Measurements from ENCODE around the gene PARP15. TPM values are rescaled to one million over a fixed set of nuclear protein-coding genes. Genes with fewer than 3 reads are reported as not detected.
A peak's percentile ranks its signal among the peaks of the same experiment; 100 is the strongest.

Gene PARP15
- total RNA-seq, 1 donor from 2014 or later = not detected

- no peaks in the 10 kb centered on the region for H3K9me3 ChIP-seq
- no peaks in the 10 kb centered on the region for H3K36me3 ChIP-seq
- H3K4me3 ChIP-seq = no peak overlapping the region
- TF ChIP-seq, protein P1, sequence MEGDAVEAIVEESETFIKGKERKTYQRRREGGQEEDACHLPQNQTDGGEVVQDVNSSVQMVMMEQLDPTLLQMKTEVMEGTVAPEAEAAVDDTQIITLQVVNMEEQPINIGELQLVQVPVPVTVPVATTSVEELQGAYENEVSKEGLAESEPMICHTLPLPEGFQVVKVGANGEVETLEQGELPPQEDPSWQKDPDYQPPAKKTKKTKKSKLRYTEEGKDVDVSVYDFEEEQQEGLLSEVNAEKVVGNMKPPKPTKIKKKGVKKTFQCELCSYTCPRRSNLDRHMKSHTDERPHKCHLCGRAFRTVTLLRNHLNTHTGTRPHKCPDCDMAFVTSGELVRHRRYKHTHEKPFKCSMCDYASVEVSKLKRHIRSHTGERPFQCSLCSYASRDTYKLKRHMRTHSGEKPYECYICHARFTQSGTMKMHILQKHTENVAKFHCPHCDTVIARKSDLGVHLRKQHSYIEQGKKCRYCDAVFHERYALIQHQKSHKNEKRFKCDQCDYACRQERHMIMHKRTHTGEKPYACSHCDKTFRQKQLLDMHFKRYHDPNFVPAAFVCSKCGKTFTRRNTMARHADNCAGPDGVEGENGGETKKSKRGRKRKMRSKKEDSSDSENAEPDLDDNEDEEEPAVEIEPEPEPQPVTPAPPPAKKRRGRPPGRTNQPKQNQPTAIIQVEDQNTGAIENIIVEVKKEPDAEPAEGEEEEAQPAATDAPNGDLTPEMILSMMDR (IDR thresholded peaks at IDR 0.05) = no peak
- H3K4me1 ChIP-seq = peaks cover 0 to 6% of the 10 kb centered on the region in 2 donors
- intact Hi-C loops (cut with DNase I) = no loop called here
- no peaks in the 10 kb centered on the region for H3K27me3 ChIP-seq
- no peak for DNase-seq (ENCODE audit: low spot score in 2 of 2)
- no peak overlapping the region for H3K27ac ChIP-seq
Measured at GRCh38 chr3:122674339-122674738, 96.9 kb downstream of the PARP15 start.

GRCh38 chr3:122676759-122677158 lies 99.3 kb downstream of the PARP15 start:
- TF ChIP-seq, protein P1 (IDR thresholded peaks at IDR 0.05) = no peak
- no peak for DNase-seq (ENCODE audit: low spot score in 2 of 2)
- H3K36me3 ChIP-seq = no peaks in the 10 kb centered on the region
- no peaks in the 10 kb centered on the region for H3K27me3 ChIP-seq
- H3K9me3 ChIP-seq = no peaks in the 10 kb centered on the region
- H3K27ac ChIP-seq = no peak overlapping the region
- H3K4me1 ChIP-seq = peaks cover 0 to 14% of the 10 kb centered on the region in 2 donors
- no peak overlapping the region for H3K4me3 ChIP-seq
- intact Hi-C loops (cut with DNase I) = no loop called here

DNA sequence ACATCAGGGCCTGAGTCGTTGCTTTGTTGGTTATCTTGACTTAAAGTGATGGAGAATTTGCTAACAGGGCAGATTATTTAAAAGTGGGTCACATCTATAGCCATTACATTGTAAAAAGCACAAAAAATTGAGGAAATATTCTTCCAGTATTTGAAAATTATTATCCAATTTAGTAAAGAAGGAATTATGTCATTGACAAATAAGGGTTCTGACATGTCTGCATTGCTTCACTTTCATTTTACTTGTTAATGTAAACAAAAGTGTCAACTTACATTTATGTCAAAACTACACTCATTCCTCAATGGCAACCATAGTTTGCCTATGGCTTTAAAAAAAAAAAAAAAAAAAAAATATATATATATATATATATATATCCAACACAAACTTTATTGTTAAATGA lies 99.8 kb downstream of the PARP15 start:
- no peaks in the 10 kb centered on the region for H3K36me3 ChIP-seq
- no peaks in the 10 kb centered on the region for H3K9me3 ChIP-seq
- no peak overlapping the region for H3K27ac ChIP-seq
- no peaks in the 10 kb centered on the region for H3K27me3 ChIP-seq
- no peak overlapping the region for H3K4me3 ChIP-seq
- peaks cover 0 to 17% of the 10 kb centered on the region in 2 donors for H3K4me1 ChIP-seq
- intact Hi-C loops (cut with DNase I) = no loop called here
- no peak for DNase-seq (ENCODE audit: low spot score in 2 of 2)
- TF ChIP-seq, protein P1 (IDR thresholded peaks at IDR 0.05) = no peak

GRCh38 chr3:122678506-122678905 lies 101.1 kb downstream of the PARP15 start:
- peaks cover 0 to 23% of the 10 kb centered on the region in 2 donors for H3K4me1 ChIP-seq
- H3K4me3 ChIP-seq = peak overlapping the region in 1 of 2 donors; percentile 90
- TF ChIP-seq, protein P1 (IDR thresholded peaks at IDR 0.05) = no peak
- peak overlapping the region; percentile 98 for H3K27ac ChIP-seq
- H3K36me3 ChIP-seq = no peaks in the 10 kb centered on the region
- no peaks in the 10 kb centered on the region for H3K9me3 ChIP-seq
- intact Hi-C loops (cut with DNase I) = loop anchor here (2.0 kb wide), 2 partner anchors 286 to 1132 kb away; no protein-coding TSS in a partner anchor
- no peaks in the 10 kb centered on the region for H3K27me3 ChIP-seq
- DNase-seq (ENCODE audit: low spot score in 2 of 2) = no peak

DNA sequence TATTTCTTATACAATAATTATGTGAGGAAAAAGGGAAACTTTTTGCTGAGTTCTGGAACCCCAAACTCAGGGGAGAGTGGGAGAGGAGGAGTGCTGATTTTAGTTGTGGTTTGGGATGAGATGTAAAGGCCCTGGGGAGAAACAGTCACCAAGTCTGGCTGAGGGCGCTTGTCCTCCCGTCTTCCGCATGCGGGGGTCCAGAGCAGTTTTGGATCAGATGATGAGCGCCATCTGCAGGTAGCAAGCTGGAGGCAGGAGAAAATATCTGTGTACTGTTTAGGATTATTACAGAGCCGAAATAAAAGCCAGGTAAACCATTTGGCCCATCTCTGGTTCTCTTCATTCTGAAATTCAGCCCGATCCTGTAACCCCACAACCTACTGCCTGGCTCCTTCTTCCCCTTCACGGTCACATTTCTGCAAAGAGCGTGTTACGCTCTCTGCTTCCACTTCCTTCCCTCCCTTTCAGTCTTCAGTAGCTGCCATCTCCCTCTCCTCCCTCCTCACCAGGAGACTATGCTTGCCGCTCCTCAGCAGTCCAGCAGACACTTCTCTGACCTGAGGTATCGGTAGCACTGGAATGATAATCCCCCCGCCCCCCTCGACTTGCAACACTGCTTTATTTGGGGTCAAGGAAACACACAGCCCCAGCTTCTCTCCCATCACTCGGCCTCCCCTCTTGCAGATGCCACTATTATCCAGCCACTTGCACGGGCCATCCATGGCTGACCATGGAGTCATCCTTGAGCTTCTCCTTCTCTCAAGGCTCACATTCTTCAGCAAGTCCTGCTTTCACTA lies 101.8 kb downstream of the PARP15 start:
- Histone ChIP-seq H3K27me3 (no peaks in the 10 kb centered on the region), H3K4me3 (peak overlapping the region; percentile 90 to 96), H3K4me1 (peaks cover 0 to 23% of the 10 kb centered on the region in 2 donors), H3K36me3 (no peaks in the 10 kb centered on the region), H3K9me3 (no peaks in the 10 kb centered on the region), H3K27ac (peak overlapping the region; percentile 98)
- intact Hi-C loops (cut with DNase I) = loop anchor here (1.0 to 2.0 kb wide), 4 partner anchors 115 to 1132 kb away; partner anchors contain the start of genes DTX3L and PARP9
- TF ChIP-seq, protein P1 (IDR thresholded peaks at IDR 0.05) = peak; percentile 65 to 89 (median 68)
- DNase-seq (ENCODE audit: low spot score in 2 of 2) = peak; percentile 17 to 90

All from ascending aorta (tissue), 2 donors.